Muscle of leg (tissue), 16 donors: ENCODE data around the gene KATNIP. TPM values are rescaled to one million over a fixed set of nuclear protein-coding genes. Genes with fewer than 3 reads are reported as not detected.

Source experiments
- DNase-seq: peaks from one replicate; pipeline ENCODE4 v3.0.0; 2013
- H3K27ac ChIP-seq: one replicate; pipeline ENCODE4 v1.5.1; 2013; ENCODE audit warnings: mild to moderate bottlenecking, low read length, control low read depth
- H3K27me3 ChIP-seq: one replicate; pipeline ENCODE4 v1.6.1; 2013; ENCODE audit warnings: low read length; ENCODE audit not compliant: control insufficient read depth, insufficient read depth
- H3K36me3 ChIP-seq: one replicate; pipeline ENCODE4 v1.6.1; 2013; ENCODE audit warnings: low read length; ENCODE audit not compliant: control insufficient read depth, insufficient read depth
- H3K4me1 ChIP-seq: one replicate; pipeline ENCODE4 v1.6.1; 2013; ENCODE audit warnings: low read length; ENCODE audit not compliant: control insufficient read depth, insufficient read depth
- H3K4me3 ChIP-seq: one replicate; pipeline ENCODE4 v1.5.1; 2013; ENCODE audit warnings: low read length, control low read depth
- H3K9me3 ChIP-seq: replicated peaks from 2 replicates; pipeline ENCODE4 v1.6.1; 2013; ENCODE audit warnings: low read depth, low read length; ENCODE audit not compliant: control insufficient read depth
- WGBS: methylation state at CpG from one replicate; pipeline ENCODE4 v1.1.5; 2013; ENCODE audit warnings: missing lambda C conversion rate; ENCODE audit not compliant: insufficient coverage; 5-methylcytosine and 5-hydroxymethylcytosine counted together
- long read RNA-seq, 11 donors: transcript quantifications; one replicate each; lab custom pipeline, GENCODE V29; 2026
- polyA plus RNA-seq, 8 donors: library from polyadenylated mRNA; unstranded; fragments of 120-200 nt; gene quantifications; one replicate each; pipeline versions ENCODE4 v1.2.1 to v1.2.3, GENCODE V29; 2013; ENCODE audit warnings: inconsistent platforms in 1 of 8, low replicate concordance in 1 of 8; ENCODE audit not compliant: insufficient read length in 8 of 8, insufficient read depth in 1 of 8
- total RNA-seq: library from RNA; stranded (reverse); fragments of 120-200 nt; gene quantifications from one replicate; pipeline ENCODE4 v1.2.4, GENCODE V29; 2013

The KATNIP gene
- total RNA-seq = 6.9 TPM
- 1 to 10 TPM; 6.3 to 8.9 (median 6.5) TPM for polyA plus RNA-seq
- long read RNA-seq, donor 1 = 0 reads
- long read RNA-seq, donor 2 = 0 reads
- long read RNA-seq, donor 3 = 0 reads
- long read RNA-seq, donor 4 = 0 reads
- long read RNA-seq, donor 5 = 0 reads
- long read RNA-seq, donor 6 = 0 reads
- long read RNA-seq, donor 7 = 0 reads
- long read RNA-seq, donor 8 = 0 reads
- long read RNA-seq, donor 9 = 0 reads
- long read RNA-seq, donor 10 = 0 reads
- long read RNA-seq, donor 11 = 0 reads

DNA sequence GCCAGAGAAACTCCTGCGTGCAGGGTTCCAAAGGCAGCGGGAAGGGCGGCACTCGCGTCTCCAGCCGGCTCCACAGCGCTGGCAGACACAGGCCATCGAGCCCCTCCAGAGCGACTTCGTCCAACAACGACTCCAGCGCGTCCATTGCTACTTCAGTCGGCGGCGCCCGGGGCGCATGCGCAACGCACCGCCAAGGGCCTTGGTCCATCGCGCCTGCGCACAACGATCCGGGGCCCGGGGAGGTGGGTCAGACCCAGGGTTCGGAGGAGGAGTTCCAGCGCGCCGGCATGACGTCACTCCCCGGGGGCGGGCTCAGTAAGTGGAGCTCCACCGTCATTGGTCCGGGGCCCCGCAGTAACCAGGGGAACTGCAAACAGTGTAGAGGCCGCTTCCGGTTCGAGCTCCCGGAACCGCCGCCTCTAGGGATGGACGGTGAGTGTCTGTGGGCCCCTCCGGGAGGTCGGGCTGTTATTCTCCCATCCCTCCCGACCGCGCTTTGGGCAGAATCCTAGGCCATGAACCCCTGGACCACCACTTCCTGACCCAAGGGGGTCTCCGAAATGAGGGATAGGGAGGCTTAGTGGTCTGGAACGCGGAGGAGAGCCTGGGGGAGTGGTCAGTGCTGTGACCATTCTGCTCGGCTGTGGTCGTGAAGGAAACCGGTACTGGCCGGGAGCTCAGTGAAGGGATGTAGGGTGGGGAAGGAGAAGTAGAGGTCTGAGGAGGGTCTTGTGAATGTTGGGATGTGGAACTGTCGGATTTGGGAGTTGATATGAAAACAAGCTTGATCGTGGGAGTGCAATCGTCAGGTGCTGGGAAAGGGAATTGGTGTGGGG lies at the start of gene KATNIP, which contains the start of gene GTF3C1:
Gene KATNIP, plus strand, starts transcription at position 399 of the 836 bp plus-strand sequence. Its CDS starts 27 bp downstream, at position 426.
Gene GTF3C1, minus strand, starts transcription at position 168 of the 836 bp plus-strand sequence. Its CDS starts 23 bp downstream, at position 145.
- Histone ChIP-seq H3K4me1 (peaks cover 26% of the 10 kb centered on the region), H3K36me3 (peaks cover 9% of the 10 kb centered on the region), H3K27ac (peak within 1 kb of the TSS; percentile 93), H3K9me3 (no peaks in the 10 kb centered on the region), H3K4me3 (peak within 1 kb of the TSS; percentile 91), H3K27me3 (no peaks in the 10 kb centered on the region)
- under 1% methylated on average over 50 of the region's 59 CpGs for WGBS
- DNase-seq = peak; percentile 99

- no peaks in the 10 kb centered on the region for H3K27me3 ChIP-seq
- H3K4me3 ChIP-seq = no peak overlapping the region
- no peaks in the 10 kb centered on the region for H3K9me3 ChIP-seq
- H3K27ac ChIP-seq = no peak overlapping the region
- H3K4me1 ChIP-seq = peaks cover 2% of the 10 kb centered on the region
- H3K36me3 ChIP-seq = peaks cover 91% of the 10 kb centered on the region
- WGBS = 88% methylated on average over 2 of the region's 3 CpGs
- peak; percentile 27 for DNase-seq
Measured at GRCh38 chr16:27500801-27501200, 49.1 kb upstream of the KATNIP start.

GRCh38 chr16:27503662-27504061 lies 46.3 kb upstream of the KATNIP start:
- H3K4me1 ChIP-seq = no peaks in the 10 kb centered on the region
- 88% methylated on average over 4 of the region's 5 CpGs for WGBS
- H3K27me3 ChIP-seq = no peaks in the 10 kb centered on the region
- H3K9me3 ChIP-seq = no peaks in the 10 kb centered on the region
- no peak overlapping the region for H3K27ac ChIP-seq
- H3K4me3 ChIP-seq = no peak overlapping the region
- no peak for DNase-seq
- peaks cover 94% of the 10 kb centered on the region for H3K36me3 ChIP-seq

- H3K4me1 ChIP-seq = no peaks in the 10 kb centered on the region
- no peak overlapping the region for H3K4me3 ChIP-seq
- no peaks in the 10 kb centered on the region for H3K27me3 ChIP-seq
- H3K36me3 ChIP-seq = peaks cover 88% of the 10 kb centered on the region
- no peak overlapping the region for H3K27ac ChIP-seq
- no peaks in the 10 kb centered on the region for H3K9me3 ChIP-seq
- WGBS = 87% methylated on average over 12 of the region's 13 CpGs
- no peak for DNase-seq
Measured at GRCh38 chr16:27505297-27506236, 44.4 kb upstream of the KATNIP start.

DNA sequence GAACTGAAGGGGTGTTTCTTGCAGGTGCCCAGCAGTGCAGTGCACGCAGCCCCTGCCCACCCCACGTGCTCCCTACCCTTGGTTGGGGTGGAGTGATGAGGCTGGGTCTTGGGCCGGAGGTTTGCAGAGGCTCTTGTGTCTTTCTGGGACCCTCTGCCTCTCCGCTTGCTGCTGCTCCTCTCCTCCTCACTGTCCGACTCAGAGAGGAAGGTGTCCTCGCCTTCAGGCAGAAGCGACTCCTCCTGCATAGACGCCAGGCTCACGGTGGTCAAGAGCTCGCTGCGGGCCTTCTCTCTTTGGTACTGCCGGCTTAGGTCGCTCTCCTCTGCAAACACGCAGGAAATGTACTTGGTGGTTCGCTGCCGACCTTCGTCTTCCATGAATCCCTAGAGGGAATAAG lies 43.2 kb upstream of the KATNIP start:
- peaks cover 88% of the 10 kb centered on the region for H3K36me3 ChIP-seq
- H3K27ac ChIP-seq = no peak overlapping the region

DNA sequence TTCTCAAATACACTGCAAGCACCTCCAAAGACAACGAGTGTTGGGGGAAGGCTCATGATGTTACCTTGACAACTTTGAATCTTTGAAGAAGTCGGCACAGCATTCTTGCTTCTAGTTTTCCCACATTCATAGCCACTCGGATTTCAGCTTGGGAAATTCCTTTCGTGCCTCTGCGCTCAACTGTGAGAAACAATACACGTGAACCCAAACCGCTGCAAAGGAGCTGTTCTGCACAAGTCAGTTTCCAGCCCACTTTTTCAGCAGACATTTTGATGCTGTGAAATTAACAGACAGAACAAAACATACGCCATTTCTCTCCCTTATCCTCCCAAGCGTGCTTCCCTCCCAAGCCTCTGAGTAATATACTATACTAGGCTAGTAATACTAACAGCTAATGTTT lies 41.5 kb upstream of the KATNIP start:
- Histone ChIP-seq H3K4me3 (no peak overlapping the region), H3K27me3 (no peaks in the 10 kb centered on the region), H3K4me1 (no peaks in the 10 kb centered on the region), H3K27ac (no peak overlapping the region), H3K9me3 (peaks cover 1% of the 10 kb centered on the region), H3K36me3 (peaks cover 86% of the 10 kb centered on the region)
- 88% methylated on average over 7 of the region's 9 CpGs for WGBS
- no peak for DNase-seq

More for the DNA sequence above, 43.2 kb upstream of the KATNIP start:
- WGBS = 93% methylated on average over 10 of the region's 17 CpGs
- no peaks in the 10 kb centered on the region for H3K9me3 ChIP-seq
- H3K27me3 ChIP-seq = no peaks in the 10 kb centered on the region
- no peaks in the 10 kb centered on the region for H3K4me1 ChIP-seq
- no peak overlapping the region for H3K4me3 ChIP-seq
- no peak for DNase-seq

- H3K27ac ChIP-seq = no peak overlapping the region
- no peak overlapping the region for H3K4me3 ChIP-seq
- H3K9me3 ChIP-seq = peaks cover 4% of the 10 kb centered on the region
- DNase-seq = no peak
- peaks cover 85% of the 10 kb centered on the region for H3K36me3 ChIP-seq
- no peaks in the 10 kb centered on the region for H3K4me1 ChIP-seq
- WGBS = 83% methylated on average over 16 of the region's 22 CpGs
- H3K27me3 ChIP-seq = no peaks in the 10 kb centered on the region
Measured at GRCh38 chr16:27511657-27512448, 38.1 kb upstream of the KATNIP start.

- no peak for DNase-seq
- whole genome bisulfite sequencing = 89% methylated on average over 9 of the region's 12 CpGs
- no peak overlapping the region for H3K27ac ChIP-seq
- no peak overlapping the region for H3K4me3 ChIP-seq
- H3K27me3 ChIP-seq = no peaks in the 10 kb centered on the region
- peaks cover 10% of the 10 kb centered on the region for H3K4me1 ChIP-seq
- H3K9me3 ChIP-seq = peaks cover 4% of the 10 kb centered on the region
- peaks cover 88% of the 10 kb centered on the region for H3K36me3 ChIP-seq
Measured at GRCh38 chr16:27514806-27515205, 35.1 kb upstream of the KATNIP start.

DNA sequence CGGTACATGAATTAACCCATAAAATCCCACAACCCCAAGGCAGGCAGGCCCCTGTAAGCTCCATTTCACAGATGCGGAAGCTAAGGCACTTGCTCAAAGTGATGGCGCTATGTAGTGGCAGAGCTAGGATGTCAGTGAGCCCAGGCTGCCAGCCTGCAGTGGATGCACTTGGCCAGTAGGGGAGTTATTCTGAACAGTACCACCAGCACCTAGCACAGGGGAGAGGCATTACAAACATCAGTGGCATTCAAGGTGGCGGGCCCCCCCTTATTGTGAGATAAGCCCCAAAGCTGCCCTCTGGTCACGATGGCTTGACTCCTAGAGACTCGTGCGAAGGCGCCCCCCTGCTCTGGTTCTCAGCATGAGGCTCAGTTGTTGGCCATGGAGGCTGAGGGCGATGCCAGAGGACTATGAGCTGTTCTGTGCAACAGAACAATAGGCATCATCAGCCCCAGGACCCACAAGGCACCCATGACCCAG lies 34.0 kb upstream of the KATNIP start:
- Histone ChIP-seq H3K4me3 (no peak overlapping the region), H3K9me3 (peaks cover 4% of the 10 kb centered on the region), H3K27me3 (no peaks in the 10 kb centered on the region), H3K27ac (no peak overlapping the region), H3K4me1 (peaks cover 12% of the 10 kb centered on the region), H3K36me3 (peaks cover 82% of the 10 kb centered on the region)
- no peak for DNase-seq
- WGBS = 84% methylated on average over 6 of the region's 9 CpGs
